Osteocyte (in vitro differentiated cells): ENCODE measurements around the gene RELL1. TPM values are rescaled to one million over a fixed set of nuclear protein-coding genes. Genes with fewer than 3 reads are reported as not detected.
"Not testable (repeated sequence)": the region's sequence is repeated elsewhere in the genome, so short reads cannot be mapped to it uniquely, and the experiment has no call there.

ENCODE experiments used
- DNase-seq: peaks from one replicate; pipeline ENCODE4 v3.0.0; 2021; ENCODE audit warnings: mixed read lengths; ENCODE audit not compliant: unreplicated experiment; ENCODE audit errors: extremely low spot score
- H3K27ac Mint-ChIP-seq: one replicate; pipeline ENCODE4 v1.8.0; 2021; ENCODE audit warnings: mild to moderate bottlenecking, mixed read lengths; ENCODE audit not compliant: unreplicated experiment
- H3K27me3 Mint-ChIP-seq: one replicate; pipeline ENCODE4 v1.8.0; 2021; ENCODE audit warnings: mixed read lengths; ENCODE audit not compliant: unreplicated experiment
- H3K36me3 Mint-ChIP-seq: one replicate; pipeline ENCODE4 v1.8.0; 2021; ENCODE audit warnings: mixed read lengths; ENCODE audit not compliant: unreplicated experiment
- H3K4me1 Mint-ChIP-seq: one replicate; pipeline ENCODE4 v1.8.0; 2021; ENCODE audit warnings: mixed read lengths; ENCODE audit not compliant: unreplicated experiment
- H3K4me3 Mint-ChIP-seq: one replicate; pipeline ENCODE4 v1.8.0; 2021; ENCODE audit warnings: mild to moderate bottlenecking, moderate library complexity, mixed read lengths; ENCODE audit not compliant: unreplicated experiment
- H3K9me3 Mint-ChIP-seq: one replicate; pipeline ENCODE4 v1.8.0; 2021; ENCODE audit warnings: mixed read lengths; ENCODE audit not compliant: unreplicated experiment
- CTCF ChIP-seq: fragments of 200-600 bp; sonication (generic); IDR thresholded peaks from 2 replicates; pipeline ENCODE4 v1.5.0; 2021; ENCODE audit warnings: antibody characterized with exemption, mild to moderate bottlenecking, moderate library complexity
- total RNA-seq: library from RNA; stranded (reverse); gene quantifications from 2 replicates; pipeline ENCODE4 v1.2.1, GENCODE V29; 2021

The RELL1 gene
- total RNA-seq, 1 donor from 2014 or later = 15.6 TPM

GRCh38 chr4:37675587-37676290, 10.4 kb downstream of the RELL1 start:
- Mint-ChIP-seq H3K27me3 (no peaks in the 10 kb centered on the region), H3K36me3 (no peaks in the 10 kb centered on the region), H3K4me1 (peaks cover 2% of the 10 kb centered on the region), H3K27ac (no peak overlapping the region), H3K9me3 (no peaks in the 10 kb centered on the region), H3K4me3 (no peak overlapping the region)
- DNase-seq = no peak
- TF ChIP-seq CTCF = no peak

GRCh38 chr4:37674439-37674838, 11.7 kb downstream of the RELL1 start:
- no peaks in the 10 kb centered on the region for H3K27me3 Mint-ChIP-seq
- no peak for DNase-seq
- peaks cover 2% of the 10 kb centered on the region for H3K4me1 Mint-ChIP-seq
- no peaks in the 10 kb centered on the region for H3K9me3 Mint-ChIP-seq
- H3K27ac Mint-ChIP-seq = no peak overlapping the region
- TF ChIP-seq CTCF = no peak
- H3K4me3 Mint-ChIP-seq = no peak overlapping the region
- no peaks in the 10 kb centered on the region for H3K36me3 Mint-ChIP-seq

- Mint-ChIP-seq H3K36me3 (no peaks in the 10 kb centered on the region), H3K4me1 (peaks cover 2% of the 10 kb centered on the region), H3K27ac (no peak overlapping the region), H3K27me3 (no peaks in the 10 kb centered on the region), H3K9me3 (no peaks in the 10 kb centered on the region), H3K4me3 (no peak overlapping the region)
- TF ChIP-seq CTCF = no peak
- no peak for DNase-seq
These were observed 12.5 kb downstream of the RELL1 start for GRCh38 chr4:37673538-37674192.

GRCh38 chr4:37671072-37671471, 15.1 kb downstream of the RELL1 start:
- no peaks in the 10 kb centered on the region for H3K9me3 Mint-ChIP-seq
- no peak for TF ChIP-seq CTCF
- DNase-seq = no peak
- H3K36me3 Mint-ChIP-seq = no peaks in the 10 kb centered on the region
- H3K4me3 Mint-ChIP-seq = no peak overlapping the region
- peaks cover 11% of the 10 kb centered on the region for H3K4me1 Mint-ChIP-seq
- no peak overlapping the region for H3K27ac Mint-ChIP-seq
- H3K27me3 Mint-ChIP-seq = no peaks in the 10 kb centered on the region

GRCh38 chr4:37670249-37670648, 15.9 kb downstream of the RELL1 start:
- Mint-ChIP-seq H3K4me3 (no peak overlapping the region), H3K36me3 (no peaks in the 10 kb centered on the region), H3K4me1 (peaks cover 17% of the 10 kb centered on the region), H3K27ac (no peak overlapping the region), H3K9me3 (no peaks in the 10 kb centered on the region), H3K27me3 (no peaks in the 10 kb centered on the region)
- no peak for DNase-seq
- no peak for TF ChIP-seq CTCF

GRCh38 chr4:37669124-37669523, 17.1 kb downstream of the RELL1 start:
- H3K36me3 Mint-ChIP-seq, DNase-seq, H3K27me3 Mint-ChIP-seq, H3K27ac Mint-ChIP-seq, H3K4me3 Mint-ChIP-seq, H3K9me3 Mint-ChIP-seq: not testable (repeated sequence)
- peaks cover 27% of the 10 kb centered on the region for H3K4me1 Mint-ChIP-seq
